Effector memory CD4-positive, alpha-beta T cell (primary cell): Measurements from ENCODE around the gene PAFAH2.

ENCODE experiments used
- DNase-seq, 3 donors: peaks; one replicate each; pipeline ENCODE4 v3.0.0-alpha.2; 2020
- H3K27ac ChIP-seq: 2 replicates; pipeline ENCODE4 v1.7.0; 2013; ENCODE audit warnings: mild to moderate bottlenecking, low read length, moderate library complexity; ENCODE audit not compliant: insufficient read depth, poor library complexity, severe bottlenecking
- H3K27me3 ChIP-seq: replicated peaks from 2 replicates; pipeline ENCODE4 v1.7.0; 2013; ENCODE audit warnings: mild to moderate bottlenecking, low read length; ENCODE audit not compliant: insufficient read depth, control insufficient read depth, poor library complexity, severe bottlenecking
- H3K36me3 ChIP-seq: 2 replicates; pipeline ENCODE4 v1.7.0; 2013; ENCODE audit warnings: mild to moderate bottlenecking, low read length, moderate library complexity; ENCODE audit not compliant: control insufficient read depth, insufficient read depth
- H3K4me1 ChIP-seq: 2 replicates; pipeline ENCODE4 v1.7.0; 2013; ENCODE audit warnings: low read length, mild to moderate bottlenecking; ENCODE audit not compliant: control insufficient read depth, insufficient read depth, poor library complexity, severe bottlenecking
- H3K4me3 ChIP-seq: 2 replicates; pipeline ENCODE4 v1.7.0; 2013; ENCODE audit warnings: low read length, low read depth, mild to moderate bottlenecking; ENCODE audit not compliant: insufficient read depth, poor library complexity, severe bottlenecking
- H3K9me3 ChIP-seq: 2 replicates; pipeline ENCODE4 v1.7.0; 2013; ENCODE audit warnings: mild to moderate bottlenecking, low read length, moderate library complexity; ENCODE audit not compliant: control insufficient read depth

The PAFAH2 gene

DNA sequence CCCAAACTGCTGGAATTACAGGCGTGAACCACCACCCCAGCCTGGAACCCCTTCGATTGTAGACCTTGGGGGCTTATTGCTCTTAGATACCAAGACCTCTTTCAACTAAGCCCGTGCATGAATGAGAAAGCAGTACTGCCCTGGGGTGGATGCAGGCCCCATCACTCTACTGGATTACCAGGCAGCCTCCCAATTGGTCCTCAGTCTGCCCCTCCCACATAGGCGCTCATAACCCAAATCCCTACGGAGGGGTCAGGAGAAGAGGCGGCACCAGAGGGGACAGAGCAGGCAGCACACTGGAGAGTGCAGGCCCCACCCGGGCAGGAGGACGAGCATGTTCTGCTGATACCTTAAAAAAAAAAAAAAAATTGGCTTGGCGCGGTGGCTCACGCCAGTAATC is 79.2 kb downstream of the PAFAH2 start:
- H3K27me3 ChIP-seq: no peaks in the 10 kb centered on the region
- H3K4me3 ChIP-seq: no peak overlapping the region

DNA sequence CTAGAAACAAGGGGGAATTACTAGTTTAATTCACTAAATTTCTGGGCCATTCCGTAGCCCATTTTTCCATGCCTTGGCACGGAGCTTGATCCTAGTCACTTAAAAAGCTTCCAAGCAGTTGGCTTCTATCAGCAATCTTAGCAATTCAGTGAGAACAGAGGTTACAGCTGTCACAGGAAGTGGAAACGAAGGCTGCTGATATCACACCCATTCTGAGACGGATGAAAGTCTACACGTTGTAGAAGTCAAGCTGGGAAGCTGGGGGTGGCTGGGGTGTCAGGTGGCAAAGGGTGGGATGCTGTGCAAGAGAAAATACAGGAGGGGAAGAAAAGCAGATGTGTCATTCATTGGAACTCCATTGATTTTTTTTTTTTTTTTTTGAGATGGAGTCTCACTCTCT is 79.9 kb downstream of the PAFAH2 start:
- no peak overlapping the region for H3K27ac ChIP-seq
- H3K27me3 ChIP-seq: no peaks in the 10 kb centered on the region
- H3K9me3 ChIP-seq: no peaks in the 10 kb centered on the region
- no peak for DNase-seq
- no peak overlapping the region for H3K4me3 ChIP-seq
- H3K4me1 ChIP-seq: peaks cover 20% of the 10 kb centered on the region
- no peaks in the 10 kb centered on the region for H3K36me3 ChIP-seq

More for the DNA sequence above, 79.2 kb downstream of the PAFAH2 start:
- H3K27ac ChIP-seq: no peak overlapping the region
- no peak for DNase-seq
- peaks cover 23% of the 10 kb centered on the region for H3K4me1 ChIP-seq
- H3K36me3 ChIP-seq: no peaks in the 10 kb centered on the region
- no peaks in the 10 kb centered on the region for H3K9me3 ChIP-seq

DNA sequence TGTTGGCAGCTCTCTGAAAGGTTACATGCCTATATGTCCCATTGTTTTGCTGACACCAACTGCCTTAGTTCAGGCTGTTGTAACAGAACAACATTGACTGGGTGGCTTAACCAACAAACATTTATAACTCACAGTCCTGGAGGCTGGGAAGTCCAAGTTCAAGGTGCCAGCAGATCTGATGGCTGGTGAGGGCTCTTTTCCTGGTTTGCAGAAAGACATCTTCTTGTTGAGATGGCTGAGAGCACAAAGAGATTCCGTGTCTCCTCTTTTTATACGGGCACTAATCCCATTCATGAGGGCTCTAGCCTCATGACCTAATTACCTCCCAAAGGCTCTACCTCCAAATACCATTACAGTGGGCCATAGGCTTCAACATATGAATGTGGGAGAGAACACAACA is 81.4 kb downstream of the PAFAH2 start:
- Histone ChIP-seq H3K4me3 (no peak overlapping the region), H3K9me3 (no peaks in the 10 kb centered on the region), H3K27me3 (no peaks in the 10 kb centered on the region), H3K36me3 (no peaks in the 10 kb centered on the region), H3K4me1 (peaks cover 9% of the 10 kb centered on the region), H3K27ac (no peak overlapping the region)
- DNase-seq: no peak

DNA sequence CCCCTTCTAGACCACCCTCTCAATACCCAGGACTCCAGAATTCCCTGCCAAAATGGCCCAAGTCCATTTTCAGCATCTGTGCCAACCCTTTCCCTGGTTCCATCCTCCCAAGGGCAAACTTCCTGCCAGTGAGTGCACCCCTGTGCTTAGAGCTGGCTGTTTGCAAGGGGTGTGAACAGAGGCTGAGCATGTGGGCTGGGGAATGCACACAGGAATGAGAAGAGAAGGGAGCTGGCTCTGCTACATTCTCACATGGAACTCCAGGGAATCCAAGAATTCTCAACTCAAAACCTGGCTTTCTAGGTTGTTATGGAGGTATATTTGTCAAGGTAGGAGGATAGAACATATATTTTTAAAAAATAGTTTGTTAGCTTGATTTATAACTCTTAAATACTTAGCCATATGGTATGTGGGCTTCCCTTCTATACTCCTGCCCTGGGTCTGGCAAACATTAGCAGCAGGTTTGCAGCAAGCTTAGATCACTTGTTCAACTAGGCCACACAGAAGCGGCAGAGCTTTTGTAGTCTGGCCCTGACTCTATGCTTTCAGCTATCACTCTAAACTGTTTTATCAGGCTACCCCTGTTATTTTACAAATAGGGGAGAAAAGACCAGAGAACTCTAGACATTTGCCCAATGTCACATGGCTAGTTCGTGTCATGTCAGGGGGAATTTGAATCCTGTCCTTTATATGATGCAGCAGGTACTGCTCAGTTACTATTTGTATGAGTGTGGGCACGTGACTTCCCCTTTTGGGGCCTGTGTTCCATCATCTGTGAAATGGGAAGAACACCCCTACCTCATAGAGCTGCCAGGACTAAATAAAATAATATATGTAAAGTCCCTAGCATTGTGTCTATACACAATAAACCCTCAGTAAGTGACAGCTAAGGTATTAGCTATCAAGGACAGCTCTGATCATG is 83.5 kb downstream of the PAFAH2 start:
- no peaks in the 10 kb centered on the region for H3K36me3 ChIP-seq
- H3K4me3 ChIP-seq: no peak overlapping the region
- H3K27ac ChIP-seq: no peak overlapping the region
- H3K27me3 ChIP-seq: no peaks in the 10 kb centered on the region
- no peaks in the 10 kb centered on the region for H3K9me3 ChIP-seq
- no peak for DNase-seq
- peaks cover 9% of the 10 kb centered on the region for H3K4me1 ChIP-seq

DNA sequence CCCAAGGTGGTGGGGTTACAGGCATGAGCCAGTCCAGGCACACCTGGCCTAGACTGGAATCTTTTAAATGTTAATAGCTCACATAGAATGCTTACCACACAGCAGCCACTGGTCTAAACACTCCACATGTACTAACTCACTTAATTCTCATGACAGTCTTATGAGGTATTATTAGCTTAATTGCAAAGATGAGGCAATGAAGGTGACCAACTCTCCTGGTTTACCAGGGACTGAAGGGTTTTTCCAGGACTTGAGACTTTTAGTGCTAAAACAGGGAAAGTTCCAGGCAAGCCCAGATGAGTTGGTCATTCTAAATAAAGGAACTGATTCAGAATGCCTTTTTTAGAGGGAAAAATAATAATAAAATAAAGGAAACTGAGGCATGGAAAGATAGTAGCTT is 84.7 kb downstream of the PAFAH2 start:
- no peak overlapping the region for H3K27ac ChIP-seq

DNA sequence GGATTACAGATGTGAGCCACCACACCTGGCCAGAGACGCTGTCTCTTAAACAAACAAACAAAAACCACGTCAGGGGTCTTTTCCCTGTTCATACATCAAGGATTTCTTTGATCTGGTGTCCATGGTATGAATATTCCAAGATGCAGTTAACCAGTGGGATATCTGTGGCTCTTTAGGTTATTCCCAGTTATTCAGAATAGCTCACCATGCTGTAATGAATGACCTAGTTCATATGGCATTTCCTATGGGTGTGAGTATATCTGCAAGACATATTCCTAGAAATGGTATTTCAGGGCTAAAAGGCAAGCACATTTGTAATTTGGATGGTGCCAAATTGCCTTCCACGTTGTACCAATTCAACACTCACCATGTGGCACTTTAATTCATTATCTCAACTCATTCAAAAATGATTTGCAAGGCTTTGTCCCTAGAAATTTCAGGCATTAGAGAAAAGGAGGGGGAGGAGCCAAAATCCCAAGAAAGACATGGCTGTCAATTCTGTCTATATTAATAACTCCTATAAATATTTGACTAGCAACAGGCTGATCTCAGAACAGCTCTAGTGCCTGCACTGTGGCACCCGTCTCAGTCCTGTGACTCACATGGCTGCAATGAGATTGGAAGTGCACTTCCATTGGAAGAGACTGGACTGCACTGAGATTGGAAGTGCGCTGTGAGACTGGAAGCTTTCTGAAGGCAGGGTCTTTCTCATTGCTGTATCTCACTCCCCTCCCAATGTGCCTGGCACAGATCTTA is 85.6 kb downstream of the PAFAH2 start:
- no peaks in the 10 kb centered on the region for H3K36me3 ChIP-seq
- H3K4me3 ChIP-seq: no peak overlapping the region
- no peak for DNase-seq
- H3K27ac ChIP-seq: no peak overlapping the region
- H3K9me3 ChIP-seq: no peaks in the 10 kb centered on the region
- no peaks in the 10 kb centered on the region for H3K4me1 ChIP-seq
- no peaks in the 10 kb centered on the region for H3K27me3 ChIP-seq

More for the DNA sequence above, 84.7 kb downstream of the PAFAH2 start:
- no peak for DNase-seq
- Histone ChIP-seq H3K27me3 (no peaks in the 10 kb centered on the region), H3K4me1 (peaks cover 5% of the 10 kb centered on the region), H3K4me3 (no peak overlapping the region), H3K9me3 (no peaks in the 10 kb centered on the region), H3K36me3 (no peaks in the 10 kb centered on the region)

DNA sequence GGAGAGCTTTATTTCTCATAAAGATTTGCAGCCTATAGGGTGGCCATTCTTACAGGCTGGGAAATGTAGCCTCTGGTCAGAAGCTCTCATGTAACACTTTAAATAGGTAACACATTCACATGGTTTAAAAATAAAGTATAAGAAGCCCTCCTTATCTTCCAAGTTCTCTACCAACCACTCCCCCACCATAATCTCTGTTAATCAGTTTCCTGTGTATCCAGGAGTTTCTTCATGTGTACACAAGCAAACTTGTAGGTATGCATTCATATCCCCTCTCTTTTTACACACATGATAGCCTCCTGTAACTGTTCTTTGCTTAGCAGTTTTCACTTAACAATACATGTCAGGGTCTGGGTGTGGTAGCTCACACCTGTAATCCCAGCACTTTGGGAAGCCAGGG is 86.7 kb downstream of the PAFAH2 start:
- DNase-seq: no peak
- no peaks in the 10 kb centered on the region for H3K36me3 ChIP-seq
- no peak overlapping the region for H3K27ac ChIP-seq
- no peaks in the 10 kb centered on the region for H3K9me3 ChIP-seq
- no peaks in the 10 kb centered on the region for H3K27me3 ChIP-seq
- H3K4me3 ChIP-seq: no peak overlapping the region
- H3K4me1 ChIP-seq: peaks cover 6% of the 10 kb centered on the region
